HG02610 (cell line): Measurements from ENCODE around the gene CHSY1.

Source experiments
- ATAC-seq: cut with Tn5 transposase; IDR thresholded peaks from one replicate; pipeline ENCODE4 v1.9.1; 2021; ENCODE audit warnings: mild to moderate bottlenecking, moderate library complexity; ENCODE audit not compliant: unreplicated experiment

The CHSY1 gene

DNA sequence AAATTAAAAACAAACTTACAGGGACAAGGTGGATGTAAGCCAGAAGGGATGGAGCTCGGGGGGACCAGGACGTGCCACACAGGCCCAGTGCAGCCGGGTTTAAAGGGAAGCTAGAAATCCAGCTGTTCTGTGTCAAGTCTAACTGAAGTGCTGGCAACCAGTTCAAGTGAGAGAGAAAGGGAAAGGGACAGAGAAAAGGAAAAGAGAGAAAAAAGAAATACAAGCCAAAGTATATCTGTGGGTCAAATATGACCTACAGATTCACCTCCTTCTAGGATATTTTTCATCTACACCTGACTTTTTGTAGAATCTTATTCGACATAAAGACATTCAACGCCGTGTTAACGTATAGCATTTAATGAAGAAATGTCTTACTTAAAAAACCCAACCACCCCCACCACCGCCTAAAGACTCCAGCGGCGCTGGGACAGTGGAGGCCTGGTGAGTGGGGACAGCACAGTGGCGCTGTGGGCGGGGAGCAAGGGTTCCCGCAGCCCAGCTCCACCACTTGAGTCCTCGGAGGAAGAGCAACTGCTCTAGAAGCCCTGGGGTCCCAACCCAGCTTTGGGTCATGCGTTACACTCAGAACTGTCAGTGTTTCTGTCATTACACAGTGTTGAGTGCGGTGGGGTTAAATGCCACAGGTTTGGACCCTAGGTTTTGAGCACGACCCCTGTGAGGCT lies 62.3 kb downstream of the CHSY1 start:
- no peak for ATAC-seq

DNA sequence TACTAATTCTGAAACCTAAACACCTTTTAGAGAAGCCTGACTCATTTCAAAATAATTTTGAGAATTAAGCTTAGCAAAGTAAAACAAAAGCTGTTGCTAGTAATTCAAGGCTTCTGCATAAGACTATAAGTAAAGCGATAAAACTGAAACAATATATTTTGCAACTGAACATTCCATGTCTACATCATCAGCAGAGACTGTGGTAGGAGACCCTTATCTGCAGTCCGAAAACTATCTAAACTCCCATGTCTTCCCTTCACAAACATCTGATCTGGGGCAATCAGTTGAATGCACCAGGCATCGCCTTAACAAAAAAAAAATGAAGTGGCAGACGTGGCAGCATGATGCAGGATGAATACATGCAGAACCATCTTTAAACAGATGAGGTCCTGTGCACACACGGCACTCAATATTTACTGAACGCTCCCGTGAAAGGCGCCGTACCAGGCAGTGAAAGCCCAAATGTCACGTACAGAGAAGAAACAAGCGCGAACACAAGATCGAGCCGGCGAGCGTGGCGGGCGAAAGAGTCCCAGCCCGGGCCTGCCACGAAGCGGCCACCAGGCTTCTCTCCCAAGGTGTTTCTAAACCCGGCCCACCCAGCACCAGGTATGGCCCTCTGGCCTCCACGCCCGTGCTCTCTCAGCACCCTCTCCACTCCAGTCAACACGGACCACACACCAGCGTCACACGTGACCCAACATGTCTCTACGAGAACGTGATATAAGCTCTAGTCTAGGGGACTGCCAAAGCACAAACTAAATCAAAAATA lies 63.0 kb downstream of the CHSY1 start:
- ATAC-seq, result peak; percentile 60

DNA sequence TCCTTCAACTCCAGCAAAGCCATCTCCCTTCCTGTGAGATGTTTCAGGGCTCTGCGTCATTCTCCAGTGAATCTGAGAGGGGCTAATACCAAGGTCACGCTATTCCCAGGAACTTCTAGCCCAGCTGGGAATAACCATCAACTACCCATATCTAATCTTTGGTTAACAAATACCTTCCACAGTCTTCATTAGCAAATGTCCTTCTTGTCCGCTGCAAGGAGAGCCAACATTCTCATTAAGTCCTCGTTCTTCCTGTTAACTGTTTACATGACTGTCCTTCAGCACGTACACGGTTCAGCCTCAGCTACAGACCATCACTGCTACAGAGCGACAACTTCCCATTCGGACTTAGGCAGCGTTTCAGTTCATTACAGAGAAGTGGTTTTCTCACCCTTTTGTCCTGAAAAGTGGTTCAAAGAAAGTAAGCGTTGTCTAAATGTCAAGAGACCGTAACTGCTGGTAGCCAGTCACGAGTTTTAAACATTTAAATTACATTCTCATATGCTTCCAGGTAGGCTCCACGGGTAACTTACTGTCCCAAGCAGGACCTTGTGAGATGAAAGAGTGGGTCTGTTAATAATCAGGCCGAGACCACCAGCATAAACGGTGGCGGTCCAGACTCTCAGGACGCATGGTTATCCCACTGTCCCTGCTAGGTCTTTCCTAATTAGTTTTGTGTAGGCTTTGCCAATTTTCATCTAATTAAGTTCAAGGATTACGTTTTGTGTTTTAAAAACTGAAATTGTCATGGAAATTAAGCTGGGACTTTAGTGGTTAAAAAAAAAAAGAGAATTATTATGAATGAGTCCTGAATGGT lies 63.8 kb downstream of the CHSY1 start:
- peak; percentile 47 for ATAC-seq

DNA sequence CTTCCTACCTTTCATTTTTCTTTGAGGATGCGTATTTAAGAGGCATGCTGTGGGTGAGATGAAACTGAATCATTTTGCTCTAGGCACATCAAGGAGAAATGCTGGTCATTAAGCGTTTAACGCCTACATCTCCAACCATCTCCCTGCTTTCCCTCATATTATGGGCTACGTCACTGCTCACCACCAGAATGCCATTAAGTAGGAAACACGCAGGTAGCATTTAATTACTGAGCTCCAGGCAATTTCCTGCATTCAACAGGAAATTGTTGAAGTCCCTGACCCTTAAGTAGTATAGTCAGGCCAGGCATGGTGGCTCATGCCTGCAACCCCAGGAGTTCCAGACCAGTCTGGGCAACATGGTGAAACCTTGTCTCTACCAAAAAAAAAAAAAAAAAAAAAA lies 66.1 kb downstream of the CHSY1 start:
- no peak for ATAC-seq

DNA sequence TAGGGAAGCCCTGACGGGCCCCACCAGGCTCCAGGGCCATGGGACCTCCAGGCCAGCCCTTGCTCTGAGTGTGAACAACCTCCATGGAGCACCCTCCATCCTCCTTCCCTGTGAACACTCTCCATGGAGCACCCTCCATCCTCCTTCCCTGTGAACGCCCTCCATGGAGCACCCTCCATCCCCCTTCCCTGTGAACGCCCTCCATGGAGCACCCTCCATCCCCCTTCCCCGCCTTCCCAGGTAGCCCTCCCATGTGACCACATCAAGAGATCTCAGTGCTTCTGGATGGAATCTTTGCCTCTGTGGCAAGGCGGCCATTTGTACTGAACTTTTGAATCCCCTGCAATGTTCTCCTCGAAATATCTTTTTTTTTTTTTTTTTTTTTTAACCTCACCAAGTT lies 66.5 kb downstream of the CHSY1 start:
- no peak for ATAC-seq

DNA sequence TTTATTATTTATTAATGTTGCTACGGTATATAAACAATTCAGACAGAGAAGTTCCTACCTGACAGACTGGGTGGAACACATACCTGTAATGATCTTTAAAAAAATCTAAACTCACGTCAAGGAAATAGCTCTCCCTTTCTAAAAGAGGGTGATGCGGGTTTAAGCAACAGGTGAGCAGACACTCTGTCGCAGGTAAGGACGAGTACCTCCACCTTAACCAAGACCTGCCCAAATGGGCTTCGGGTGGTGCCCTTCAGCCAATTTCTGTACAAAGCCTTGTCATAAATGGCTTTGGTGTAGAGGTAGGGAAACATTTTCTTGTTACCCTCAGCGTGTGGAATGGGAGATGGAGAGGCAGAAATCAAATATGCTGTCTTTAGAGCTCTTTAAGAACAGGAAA lies 67.0 kb downstream of the CHSY1 start:
- ATAC-seq, result no peak

DNA sequence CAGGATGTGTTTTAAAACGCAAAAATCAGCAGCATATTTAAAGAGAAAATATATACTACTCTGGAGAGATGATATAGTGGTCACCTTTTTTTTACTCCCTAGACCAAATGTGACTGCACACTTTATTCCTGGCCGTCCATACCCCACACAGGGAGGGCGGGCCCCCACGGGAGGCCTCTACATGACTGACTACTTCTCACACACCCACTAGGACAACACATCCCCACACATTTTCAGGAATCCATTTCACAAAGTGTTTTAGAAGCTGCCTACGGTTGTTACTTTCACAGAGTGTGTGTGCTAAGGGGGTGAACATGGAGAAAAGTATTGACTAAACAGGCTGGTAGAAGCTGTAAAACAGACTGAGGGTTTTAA lies 67.9 kb downstream of the CHSY1 start:
- no peak for ATAC-seq

DNA sequence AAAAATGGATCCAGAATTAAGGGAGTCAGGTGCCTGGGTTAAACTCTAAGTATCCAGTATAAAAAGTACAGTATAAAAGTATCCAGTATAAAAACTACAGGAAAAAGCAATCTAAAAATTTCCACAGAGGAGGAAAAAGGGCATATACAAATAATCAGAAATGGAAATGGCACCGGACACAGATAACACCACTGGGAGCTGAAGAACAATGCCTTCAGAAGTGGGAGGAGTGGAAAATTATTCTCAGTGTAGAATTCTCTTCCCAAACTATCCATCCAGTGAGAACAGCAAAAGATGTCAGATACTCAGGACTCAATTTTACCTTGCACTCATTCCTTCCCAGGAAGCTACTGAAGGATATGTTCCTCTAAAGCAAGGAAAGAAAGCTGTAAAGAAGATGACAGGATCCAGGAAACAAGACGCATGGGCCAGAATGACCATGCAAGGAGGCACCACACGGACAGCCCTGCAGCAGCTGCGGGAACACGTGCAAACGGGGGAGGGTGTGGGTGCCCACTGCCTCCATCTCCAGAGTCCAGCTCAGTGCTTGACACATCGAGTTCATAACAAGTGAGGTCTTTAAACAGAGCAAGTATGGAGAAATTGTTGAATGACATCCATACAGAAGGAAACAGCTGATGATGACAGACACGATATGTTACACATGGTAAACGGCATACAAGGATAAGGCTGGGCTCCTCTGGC lies 68.5 kb downstream of the CHSY1 start:
- no peak for ATAC-seq

DNA sequence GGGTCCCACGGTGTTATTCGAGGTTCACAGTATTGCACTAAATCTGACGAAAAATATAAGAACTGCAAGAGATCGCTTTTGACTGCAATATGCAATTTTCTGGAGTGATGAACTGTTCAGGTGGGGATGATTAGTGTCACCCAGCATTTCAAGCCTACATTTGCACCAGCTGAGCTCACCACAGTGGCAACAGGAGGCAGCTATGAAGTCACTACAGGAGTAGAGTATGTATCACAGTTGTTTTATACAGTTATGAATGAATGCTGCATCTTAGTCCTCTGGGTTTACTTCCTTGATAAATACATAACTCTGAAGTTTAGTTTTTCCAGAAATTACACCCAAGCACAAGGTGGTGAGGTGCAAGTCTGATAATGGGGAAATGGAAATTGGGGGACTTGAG lies 69.6 kb downstream of the CHSY1 start:
- no peak for ATAC-seq

DNA sequence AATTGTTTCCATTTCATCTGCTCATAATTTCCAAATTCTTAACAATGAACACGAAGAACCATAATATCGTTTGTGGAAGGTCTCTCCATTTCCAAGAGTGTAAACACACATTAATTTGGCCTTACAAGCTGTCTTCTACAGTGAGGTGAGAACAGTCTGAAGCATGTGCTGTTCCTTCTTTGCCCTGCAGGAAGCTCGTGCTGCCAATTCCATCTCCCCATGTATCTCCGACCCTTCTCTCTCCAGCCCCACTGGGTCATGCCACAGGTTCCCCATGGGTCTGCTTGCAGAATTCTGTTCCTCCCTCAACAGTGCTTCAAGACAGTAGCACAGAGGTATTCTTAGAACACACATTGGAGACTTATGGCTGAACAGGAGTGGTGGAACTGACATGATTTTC lies 70.5 kb downstream of the CHSY1 start:
- no peak for ATAC-seq

DNA sequence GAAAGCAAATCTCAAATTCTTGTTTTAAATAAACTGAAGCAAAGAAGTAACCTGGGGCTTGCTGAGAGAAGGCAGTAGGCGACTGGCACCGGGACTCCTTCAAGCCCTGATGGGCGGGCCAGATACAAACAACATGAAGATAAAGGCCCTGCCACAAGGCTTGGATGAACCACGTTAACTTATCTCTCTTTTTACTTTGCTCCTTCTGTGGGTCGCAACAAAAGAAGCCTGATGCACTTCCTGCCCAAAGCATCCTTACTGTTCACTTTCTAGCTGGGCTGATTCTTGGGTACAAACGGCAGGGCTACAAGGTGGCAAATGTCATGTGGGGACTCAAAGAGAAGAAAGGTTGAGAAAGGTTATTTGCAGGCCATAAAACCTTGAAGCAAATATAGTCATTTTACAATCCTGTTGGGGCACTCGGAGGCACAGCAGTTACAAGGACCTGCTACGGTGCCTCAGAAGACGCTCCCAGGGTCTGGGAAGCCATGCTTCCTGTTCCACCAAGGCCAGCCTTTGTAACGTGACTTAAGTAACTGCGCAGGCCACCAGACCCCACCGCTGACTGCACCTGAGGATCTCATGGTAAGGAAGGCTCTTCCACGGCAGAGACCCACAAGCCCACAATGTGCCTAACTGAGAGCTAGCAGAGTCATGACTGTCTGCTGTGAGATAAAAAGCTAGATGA lies 71.1 kb downstream of the CHSY1 start:
- ATAC-seq, result no peak

DNA sequence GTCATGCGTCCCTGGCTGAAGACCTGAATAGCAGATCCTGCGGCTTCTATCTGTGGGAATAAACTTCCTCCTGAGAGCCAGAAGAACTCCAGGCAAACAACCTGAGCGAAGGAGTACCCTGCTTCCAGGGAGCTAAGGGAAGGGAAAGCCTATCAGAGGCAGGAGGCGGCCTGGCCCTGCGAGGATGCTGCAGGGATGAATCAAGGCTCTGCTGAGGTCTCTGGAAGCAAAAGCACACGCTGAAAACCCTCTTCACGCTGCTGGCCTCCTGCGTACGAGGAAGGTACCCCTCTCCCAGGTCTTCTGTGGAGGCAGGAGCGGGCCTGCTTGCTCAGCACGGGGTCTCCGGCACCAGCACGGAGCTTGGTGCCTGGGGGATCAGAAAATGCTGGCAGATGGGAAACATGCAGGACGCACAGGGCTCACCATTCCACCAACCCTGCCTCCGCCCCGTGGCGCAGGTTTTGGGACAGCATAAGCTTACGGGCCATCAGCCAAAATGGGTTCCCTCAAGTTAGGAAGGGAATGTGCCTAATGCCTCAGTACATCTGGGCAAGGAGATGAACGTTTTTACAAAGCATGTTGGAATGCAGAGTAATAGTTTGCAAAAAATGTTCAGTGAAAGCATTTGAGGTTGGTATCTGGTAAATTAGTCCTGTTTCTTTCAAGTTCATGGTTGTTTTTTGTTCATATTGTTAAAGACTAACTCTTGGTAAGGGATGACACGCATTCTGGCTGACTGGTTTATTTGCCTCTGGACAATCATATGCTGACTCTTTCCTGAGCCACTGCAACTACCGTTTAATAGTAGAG lies 72.3 kb downstream of the CHSY1 start:
- no peak for ATAC-seq

DNA sequence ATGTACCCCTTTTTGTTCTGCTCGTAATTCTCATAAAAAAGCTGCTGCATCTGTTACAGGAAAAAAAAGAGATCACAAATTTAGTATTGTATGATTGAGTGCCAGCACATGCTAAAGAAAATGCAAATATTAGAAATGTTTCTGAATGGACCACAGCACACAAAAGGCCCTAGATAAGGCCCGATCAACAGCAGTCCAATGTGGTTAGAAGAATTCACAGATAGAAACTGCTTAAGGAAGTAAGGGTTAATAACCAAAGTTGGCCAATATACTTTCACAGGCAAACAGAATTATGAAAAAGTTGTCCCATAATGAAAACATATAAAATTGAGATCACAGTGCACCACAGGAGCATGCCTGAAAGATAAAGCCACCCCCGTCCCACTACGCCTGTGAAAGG lies 72.9 kb downstream of the CHSY1 start:
- ATAC-seq, result no peak

DNA sequence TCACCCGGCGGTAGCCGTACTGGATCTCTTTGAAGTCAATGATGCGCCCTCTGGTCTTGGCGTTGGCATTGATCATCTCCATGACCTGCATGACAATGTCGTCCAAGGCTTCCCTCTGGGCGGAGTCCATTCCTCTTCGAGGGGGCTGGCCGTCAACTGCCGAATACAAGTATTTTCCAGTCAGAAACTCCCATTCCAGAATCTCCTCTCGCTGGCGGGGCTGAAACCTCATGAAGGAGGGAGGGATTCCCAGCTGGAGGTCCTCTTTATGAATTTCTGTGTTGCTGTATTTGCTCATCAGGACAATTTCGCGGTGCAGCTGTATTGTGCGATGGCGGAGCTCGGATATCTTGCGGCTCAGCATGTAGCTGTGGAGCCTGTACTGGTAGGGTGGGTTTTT lies 73.4 kb downstream of the CHSY1 start:
- no peak for ATAC-seq

DNA sequence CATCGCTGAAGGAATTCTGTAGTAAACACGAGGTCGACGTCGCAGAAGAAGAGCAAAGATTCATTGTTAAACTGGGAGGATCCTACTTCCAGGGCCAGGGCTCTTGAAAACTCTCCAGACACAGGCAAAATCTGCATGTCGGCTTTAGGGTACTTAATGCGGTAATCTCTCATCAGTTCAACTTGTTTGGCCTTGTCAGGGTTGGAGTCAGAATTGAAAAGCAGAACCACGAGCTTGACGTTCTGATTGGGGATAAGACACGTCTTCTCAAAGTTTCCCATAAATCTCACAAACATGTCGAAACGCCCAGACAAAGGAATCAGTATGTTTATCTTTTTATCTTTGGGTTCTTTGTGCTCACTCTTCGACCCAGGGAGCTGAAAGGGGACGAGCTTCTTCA lies 74.0 kb downstream of the CHSY1 start:
- ATAC-seq, result no peak

DNA sequence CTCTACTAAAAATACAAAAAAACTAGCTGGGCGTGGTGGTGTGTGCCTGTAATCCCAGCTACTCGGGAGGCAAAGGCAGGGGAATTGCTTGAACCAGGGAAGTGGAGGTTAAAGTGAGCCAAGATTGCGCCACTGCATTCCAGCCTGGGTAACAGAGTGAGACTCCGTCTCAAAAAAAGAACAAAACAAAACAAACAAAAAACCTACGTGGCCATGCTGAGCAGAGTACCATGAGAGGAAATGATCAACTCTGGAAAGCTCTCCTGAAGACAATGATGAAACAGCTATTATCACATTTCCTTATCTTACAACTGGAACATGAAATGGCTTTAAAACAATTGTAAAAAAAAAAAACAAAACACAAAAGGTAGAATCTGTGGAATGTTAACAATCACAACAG lies 75.2 kb downstream of the CHSY1 start:
- no peak for ATAC-seq

DNA sequence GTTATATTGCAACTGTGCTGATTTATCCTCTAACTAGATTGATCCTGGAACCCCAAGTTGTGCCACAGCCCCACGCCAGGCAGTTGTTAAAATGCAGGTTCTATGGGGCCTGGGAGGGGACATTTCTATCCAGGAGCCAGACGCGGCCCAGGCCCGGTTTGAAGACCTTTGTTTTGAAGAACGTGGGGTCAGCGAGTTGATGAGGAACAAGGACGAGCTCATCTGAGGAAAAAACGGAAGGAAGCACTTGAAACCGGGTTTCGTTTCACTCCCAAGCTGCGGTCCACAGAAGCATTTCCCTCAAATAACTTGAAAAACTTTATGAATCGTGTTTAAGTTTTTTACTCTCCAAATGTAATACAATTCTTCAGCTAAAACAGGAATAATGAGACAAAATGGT lies 76.4 kb downstream of the CHSY1 start:
- no peak for ATAC-seq

DNA sequence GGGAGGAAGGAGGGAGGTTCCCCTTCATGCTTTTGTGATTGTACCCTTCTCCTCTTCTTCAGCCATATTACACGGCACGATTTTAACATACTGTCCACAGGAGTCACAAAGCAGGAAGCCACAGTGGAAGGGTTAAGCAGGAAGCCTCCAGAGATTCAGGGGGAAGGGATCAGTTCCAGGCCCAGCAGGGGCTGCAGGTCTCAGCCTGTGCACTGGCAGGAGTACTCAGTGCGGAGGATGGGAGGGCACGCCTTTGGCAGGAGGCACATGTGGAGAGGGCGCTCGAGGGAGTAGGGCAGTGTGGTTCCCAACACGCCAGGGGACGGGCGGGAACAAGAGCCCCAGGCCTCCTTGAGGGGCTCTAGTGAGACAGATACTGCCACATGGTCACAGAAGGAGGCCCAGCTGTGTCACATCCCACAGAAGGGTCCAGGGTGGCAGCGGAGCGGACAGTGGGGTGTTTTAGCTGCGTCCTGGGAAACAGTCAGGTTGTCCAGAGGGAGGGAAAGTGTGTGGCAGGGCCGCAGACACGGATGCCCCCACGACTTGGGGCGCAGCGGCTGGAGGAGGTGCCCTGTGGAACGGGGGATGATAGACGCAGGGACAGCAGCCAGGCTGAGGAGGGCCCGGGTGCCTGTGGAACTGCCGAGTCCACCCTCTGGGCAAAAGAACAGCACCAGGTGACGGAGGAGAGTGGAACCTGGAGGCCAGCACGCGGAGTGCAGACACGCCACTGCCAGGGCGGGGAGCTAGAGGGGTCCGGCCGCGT lies 77.5 kb downstream of the CHSY1 start:
- no peak for ATAC-seq
